Measurements from ENCODE around the gene HOXA7. TPM values are rescaled to one million over a fixed set of nuclear protein-coding genes. Genes with fewer than 3 reads are reported as not detected.

Gene HOXA7
- total RNA-seq, 1 experiment from 2014 or later, result 2.9 TPM

DNA sequence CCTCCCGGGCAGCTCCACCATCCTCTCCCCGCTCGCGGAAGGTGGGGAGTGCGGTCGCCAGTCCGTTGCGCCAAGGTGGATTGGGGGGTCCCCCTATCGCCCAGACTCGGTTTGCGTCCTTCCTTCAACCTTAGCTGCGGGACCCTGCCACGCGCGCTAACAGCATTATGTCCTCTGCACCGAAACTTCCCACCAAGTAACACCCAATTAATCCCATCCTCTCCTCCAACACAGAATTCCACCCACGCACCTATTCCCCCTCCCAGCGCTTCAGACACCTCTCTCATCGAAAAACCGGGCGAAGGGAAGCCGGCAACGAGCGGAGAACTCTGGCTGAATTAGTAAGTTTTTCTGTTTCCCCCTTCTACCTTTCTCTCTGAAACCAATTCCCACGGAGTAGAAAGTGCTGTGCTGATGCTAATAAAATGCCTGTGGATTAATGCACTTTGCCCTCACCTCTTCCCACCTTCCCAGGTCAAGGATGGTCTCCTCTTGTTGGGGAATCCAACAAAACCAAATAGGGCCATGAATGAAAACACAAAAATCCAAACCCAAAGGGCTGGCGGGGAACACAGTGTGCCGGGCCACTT is 5.0 kb downstream of the HOXA7 start:
- Histone ChIP-seq H3K27me3 (replicated peaks) (no peaks in the 10 kb centered on the region; the same call in 1 of the 2 replicates), H3K4me1 (replicated peaks) (peaks cover 59% of the 10 kb centered on the region), H3K36me3 (no peaks in the 10 kb centered on the region), H3K27ac (no peak overlapping the region), H3K9me3 (replicated peaks) (no peaks in the 10 kb centered on the region), H3K4me3 (peak overlapping the region; percentile 37)
- DNase-seq (ENCODE audit: low read depth in 1 of 2, low spot score in 2 of 2), result peak in 1 of 2 experiments; percentile 51

DNA sequence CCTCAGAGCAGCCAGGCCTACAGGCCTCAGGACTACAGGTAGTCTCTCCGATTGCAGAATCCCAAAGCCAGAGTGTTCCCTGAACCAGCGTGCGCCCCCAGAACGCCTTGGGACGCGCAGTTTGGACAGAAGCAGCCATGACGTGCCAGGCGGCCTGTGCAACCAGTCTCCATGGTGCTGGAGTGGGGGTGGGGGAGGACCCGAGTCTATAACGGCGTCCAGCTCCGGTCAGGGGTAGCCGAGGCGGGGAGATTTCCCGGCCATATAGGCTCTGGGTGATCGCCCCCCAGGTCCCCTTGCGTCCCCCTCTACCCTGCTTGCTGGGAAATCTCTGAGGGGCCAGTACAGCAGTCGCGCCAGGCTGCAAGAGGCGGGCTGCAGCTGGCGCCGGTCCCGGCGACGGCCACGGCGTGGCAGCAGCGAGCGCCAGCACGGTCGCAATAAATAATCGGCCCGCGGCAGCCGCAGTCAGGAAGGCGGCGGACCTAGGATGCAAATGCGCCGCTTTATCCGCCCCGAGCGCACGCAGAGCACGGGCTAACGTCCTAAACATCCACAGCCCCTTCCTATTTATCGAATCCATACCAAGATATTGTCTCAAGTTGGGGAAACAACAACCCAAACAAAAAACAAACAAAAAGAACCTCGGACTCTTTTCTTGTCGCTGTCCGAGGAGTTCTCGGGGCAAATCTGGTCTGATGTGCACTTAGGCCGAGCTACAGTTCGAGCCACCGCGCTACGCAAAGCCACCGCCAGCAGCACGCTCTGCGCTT is 5.7 kb downstream of the HOXA7 start:
- no peaks in the 10 kb centered on the region for H3K9me3 ChIP-seq (replicated peaks)
- no peaks in the 10 kb centered on the region; the same call in 1 of the 2 replicates for H3K27me3 ChIP-seq (replicated peaks)
- DNase-seq (ENCODE audit: low read depth in 1 of 2, low spot score in 2 of 2), result peak; percentile 70 to 88
- peaks cover 59% of the 10 kb centered on the region for H3K4me1 ChIP-seq (replicated peaks)
- H3K4me3 ChIP-seq, result peak overlapping the region; percentile 37
- no peak overlapping the region for H3K27ac ChIP-seq
- H3K36me3 ChIP-seq, result no peaks in the 10 kb centered on the region

DNA sequence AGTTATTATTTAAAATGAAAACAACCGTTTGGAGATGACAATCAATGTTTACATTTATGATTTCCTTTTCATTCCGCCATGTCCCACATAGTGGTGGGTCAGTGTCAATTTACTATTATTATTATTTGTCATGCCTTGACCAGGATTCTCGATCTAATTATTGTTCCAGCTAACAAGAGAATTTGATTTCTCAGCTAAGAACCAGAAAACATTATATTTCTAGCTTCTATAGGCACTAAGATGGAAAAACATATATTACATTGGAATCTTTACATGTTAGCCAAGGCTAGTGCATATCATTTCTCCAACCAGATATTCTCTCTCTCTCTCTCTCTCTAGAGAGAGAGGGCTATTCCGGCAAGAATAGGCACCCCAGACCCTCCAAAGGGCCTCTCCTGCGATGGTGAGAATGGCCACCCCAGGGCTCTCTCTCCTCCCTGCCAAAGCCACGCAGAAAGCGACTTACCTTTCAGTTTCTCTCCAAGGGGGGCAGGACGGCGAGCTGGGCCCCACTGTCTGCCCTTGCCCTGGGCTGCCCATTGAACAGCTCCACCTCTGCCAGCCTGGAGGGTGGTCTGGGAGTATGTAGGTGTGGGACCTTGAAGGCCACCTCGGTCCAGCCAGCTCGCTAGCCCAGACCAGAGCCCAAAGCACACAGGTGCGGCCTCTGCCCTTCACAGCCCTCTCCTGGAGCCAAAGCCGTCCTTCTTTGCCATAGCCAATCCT is 6.5 kb downstream of the HOXA7 start:
- H3K4me3 ChIP-seq, result peak overlapping the region; percentile 37
- H3K27me3 ChIP-seq (replicated peaks), result no peaks in the 10 kb centered on the region; the same call in 1 of the 2 replicates
- H3K4me1 ChIP-seq (replicated peaks), result peaks cover 53% of the 10 kb centered on the region
- no peaks in the 10 kb centered on the region for H3K9me3 ChIP-seq (replicated peaks)
- no peak for DNase-seq (ENCODE audit: low read depth in 1 of 2, low spot score in 2 of 2)
- no peak overlapping the region for H3K27ac ChIP-seq
- no peaks in the 10 kb centered on the region for H3K36me3 ChIP-seq

DNA sequence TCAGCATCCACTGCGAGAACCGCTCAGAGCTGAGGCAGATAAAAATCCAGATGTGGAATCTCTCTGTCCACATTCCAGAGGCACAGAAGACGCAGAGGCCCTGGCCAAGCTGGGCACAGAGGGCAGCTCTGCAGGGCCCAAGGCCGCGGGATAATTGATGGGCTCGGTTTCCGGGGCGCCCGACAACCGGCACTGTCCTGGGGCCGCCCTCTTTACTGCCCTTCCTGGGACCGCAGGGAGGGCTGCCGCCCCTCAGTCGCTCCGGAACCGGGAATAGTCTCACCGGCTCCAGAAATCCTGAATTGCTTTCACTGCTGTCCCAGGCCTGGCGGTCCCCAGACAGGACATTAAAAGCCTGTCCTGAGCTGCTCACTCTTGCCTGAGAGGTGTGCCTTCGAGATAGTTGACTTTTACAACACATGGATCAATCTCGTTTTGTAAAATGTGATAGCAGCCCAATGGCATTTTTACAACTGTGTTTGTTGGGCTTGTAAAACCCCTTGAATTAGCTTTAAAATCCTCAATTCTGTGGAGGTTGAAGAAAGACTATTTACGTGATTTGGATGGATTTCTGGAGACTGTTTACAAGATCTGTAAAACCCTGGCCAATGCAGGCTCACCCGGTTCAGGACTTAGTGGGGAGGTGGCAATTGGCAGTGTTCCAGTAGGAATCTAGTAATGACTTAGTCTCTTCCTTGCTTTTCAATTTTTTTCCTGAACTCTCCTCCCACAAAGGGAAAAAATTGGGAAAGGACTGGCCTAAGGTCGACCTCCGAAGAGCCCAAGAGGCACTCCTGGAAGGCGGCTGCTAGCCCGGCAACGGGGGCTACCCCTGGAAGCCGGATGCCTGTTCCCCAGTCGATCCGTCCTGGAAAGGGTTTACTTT is 7.5 kb downstream of the HOXA7 start:
- H3K27me3 ChIP-seq (replicated peaks), result no peaks in the 10 kb centered on the region; the same call in 1 of the 2 replicates
- peaks cover 58% of the 10 kb centered on the region for H3K4me1 ChIP-seq (replicated peaks)
- no peak for DNase-seq (ENCODE audit: low read depth in 1 of 2, low spot score in 2 of 2)
- H3K4me3 ChIP-seq, result peak overlapping the region; percentile 18
- 0 out of 2 replicates have a peak, but pooled peaks cover 3% of the 10 kb centered on the region for H3K36me3 ChIP-seq
- no peaks in the 10 kb centered on the region for H3K9me3 ChIP-seq (replicated peaks)
- H3K27ac ChIP-seq, result peak overlapping the region; percentile 25

DNA sequence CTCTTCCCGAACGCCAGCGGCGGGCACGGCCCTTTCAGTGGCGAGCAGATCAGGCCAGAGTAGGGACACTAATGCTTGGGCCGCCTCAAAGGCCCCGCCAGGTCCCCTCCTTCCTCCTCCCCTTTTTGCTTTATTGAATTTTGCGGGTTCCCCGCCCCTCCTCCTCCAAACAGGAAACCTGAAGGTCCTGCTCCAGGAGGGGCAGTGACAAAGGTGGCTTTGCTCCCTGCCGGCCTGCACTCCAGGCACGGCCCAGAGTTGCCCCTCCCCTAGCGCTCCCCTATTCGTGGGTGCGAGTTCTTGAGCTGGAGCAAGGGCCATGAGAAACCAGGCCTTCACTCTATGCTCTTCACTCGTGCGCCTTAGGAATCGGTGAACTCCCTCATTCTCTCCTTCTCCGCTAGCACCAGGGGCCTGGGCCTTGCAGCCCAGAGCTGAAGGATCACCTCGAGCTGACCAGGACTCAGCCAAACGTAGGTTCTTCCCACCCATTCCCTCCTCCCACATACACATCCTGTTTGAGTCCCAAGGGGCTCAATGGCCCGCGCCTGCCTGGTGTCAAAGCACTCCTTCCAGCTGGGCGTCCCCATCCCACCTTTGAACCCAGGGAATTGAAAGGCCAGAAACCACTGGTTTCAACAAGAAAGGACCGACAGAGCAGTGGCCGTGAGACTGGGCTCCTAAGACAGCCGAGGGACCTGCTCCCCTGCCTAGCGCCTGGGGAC is 8.3 kb downstream of the HOXA7 start:
- DNase-seq (ENCODE audit: low read depth in 1 of 2, low spot score in 2 of 2), result no peak
- Histone ChIP-seq H3K27ac (peak overlapping the region; percentile 25), H3K4me1 (replicated peaks) (peaks cover 65% of the 10 kb centered on the region)

DNA sequence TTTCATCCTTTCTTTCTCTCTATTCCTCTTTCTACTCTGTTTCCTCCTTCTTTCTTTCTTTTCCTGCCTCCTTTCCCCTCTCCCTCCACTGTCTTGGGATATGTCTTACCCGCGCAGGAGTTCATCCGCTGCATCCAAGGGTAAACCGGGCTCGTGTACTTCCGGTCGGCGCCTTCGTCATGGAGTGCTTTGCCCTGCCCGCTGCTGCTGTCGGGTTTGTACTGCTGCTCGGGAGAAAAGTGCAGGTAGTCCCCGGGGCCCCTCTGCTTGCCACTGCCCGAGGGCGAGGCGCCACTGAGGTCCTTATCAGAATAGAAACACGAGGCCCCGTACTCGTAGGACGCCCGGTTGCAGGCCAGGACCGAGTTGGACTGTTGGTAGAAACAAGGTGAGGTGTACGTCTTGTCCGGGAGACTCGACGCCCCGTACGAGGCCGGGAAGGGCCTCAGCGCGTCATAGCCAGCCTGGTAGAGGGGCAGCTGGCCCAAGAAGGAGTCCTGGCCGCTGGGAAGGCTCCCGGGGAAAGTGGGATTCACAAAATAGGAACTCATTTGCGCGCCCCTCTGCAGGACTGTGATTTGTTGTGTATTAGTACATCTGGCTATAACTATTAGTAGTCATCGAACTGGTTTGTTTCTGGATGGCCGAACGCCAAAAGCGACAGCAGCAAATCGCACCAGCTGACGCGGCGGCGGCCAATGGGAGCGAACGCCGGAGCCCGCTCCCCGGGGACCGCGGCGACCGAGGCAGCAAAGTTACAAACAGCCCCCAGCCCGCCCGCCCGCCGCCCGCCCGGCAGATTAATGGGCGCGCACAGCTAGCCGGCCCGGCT is 9.1 kb downstream of the HOXA7 start, which contains the start of gene HOXA6:
HOXA6 (minus strand) TSS at position 576 of the 832 bp plus-strand sequence; CDS start at position 551, 25 bp downstream.
- H3K4me3 ChIP-seq, result peak within 1 kb of the TSS; percentile 18
- peak within 1 kb of the TSS; percentile 25 for H3K27ac ChIP-seq
- no peaks in the 10 kb centered on the region for H3K27me3 ChIP-seq (replicated peaks)
- H3K9me3 ChIP-seq (replicated peaks), result no peaks in the 10 kb centered on the region
- no peak for DNase-seq (ENCODE audit: low read depth in 1 of 2, low spot score in 2 of 2)
- peaks cover 9% of the 10 kb centered on the region for H3K36me3 ChIP-seq
- H3K4me1 ChIP-seq (replicated peaks), result peaks cover 67% of the 10 kb centered on the region

More for the DNA sequence above, 8.3 kb downstream of the HOXA7 start:
- Histone ChIP-seq H3K4me3 (peak overlapping the region; percentile 18), H3K27me3 (replicated peaks) (no peaks in the 10 kb centered on the region), H3K9me3 (replicated peaks) (no peaks in the 10 kb centered on the region), H3K36me3 (peaks cover 7% of the 10 kb centered on the region)

DNA sequence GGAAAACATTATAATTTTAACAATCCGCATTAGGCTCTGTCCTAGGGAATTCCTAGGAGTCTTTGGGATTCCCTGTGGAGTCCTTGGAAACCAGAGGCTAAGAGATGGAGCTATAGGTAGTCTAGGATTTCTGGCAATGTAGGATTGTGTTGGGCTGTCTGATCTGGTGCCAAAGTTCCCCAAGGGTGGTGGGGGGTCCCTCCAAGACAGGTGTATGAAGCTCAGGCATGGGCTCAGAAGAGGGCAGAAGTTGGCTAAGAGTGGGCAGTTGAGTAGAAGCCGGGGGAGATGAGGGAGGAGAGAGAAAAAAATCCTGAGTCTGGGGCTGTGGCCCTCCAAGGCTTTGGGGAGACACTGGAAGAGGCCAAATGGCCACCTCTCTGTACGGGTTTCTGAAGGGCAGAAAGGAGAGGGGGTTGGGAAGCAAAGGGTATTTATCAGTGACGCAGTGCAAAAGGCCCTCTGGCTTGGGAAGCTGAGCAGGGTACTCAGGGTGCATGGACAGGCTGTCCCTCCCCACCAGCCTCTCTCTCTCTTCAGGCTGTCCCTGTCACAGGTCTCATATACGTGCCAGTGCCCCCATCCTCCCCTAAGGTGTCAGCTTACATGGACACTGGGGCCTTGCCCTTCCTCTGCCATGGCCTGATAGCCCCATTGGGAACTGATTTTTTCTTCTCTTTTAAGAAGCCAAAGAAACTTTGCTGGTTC is 9.8 kb downstream of the HOXA7 start:
- Histone ChIP-seq H3K36me3 (peaks cover 11% of the 10 kb centered on the region), H3K27me3 (replicated peaks) (no peaks in the 10 kb centered on the region), H3K9me3 (replicated peaks) (no peaks in the 10 kb centered on the region), H3K27ac (no peak overlapping the region), H3K4me3 (no peak overlapping the region), H3K4me1 (replicated peaks) (peaks cover 62% of the 10 kb centered on the region)
- no peak for DNase-seq (ENCODE audit: low read depth in 1 of 2, low spot score in 2 of 2)

DNA sequence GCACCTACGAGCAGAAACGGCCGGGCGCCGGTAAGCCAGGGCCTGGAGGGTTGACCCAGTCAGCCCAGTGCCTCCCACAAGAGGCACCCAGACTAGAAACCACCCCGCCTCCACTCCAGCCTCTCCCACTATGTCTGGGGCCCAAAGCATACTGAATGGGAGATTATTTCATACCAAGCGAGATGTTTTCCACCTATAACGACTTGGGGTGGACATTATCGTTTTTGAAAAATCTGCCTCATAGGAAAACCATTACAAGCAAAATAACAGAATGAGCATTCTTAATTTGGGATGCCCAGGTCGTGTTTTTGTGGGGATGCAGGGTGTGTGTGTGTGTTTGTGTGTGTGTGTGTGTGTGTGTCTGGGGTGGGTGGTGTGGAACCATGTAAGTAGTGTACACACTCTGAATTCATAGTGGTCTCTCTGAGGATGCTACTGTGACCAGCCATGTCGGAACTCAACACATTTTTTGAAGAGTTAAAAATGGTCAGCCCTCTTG is 10.5 kb downstream of the HOXA7 start:
- H3K9me3 ChIP-seq (replicated peaks), result no peaks in the 10 kb centered on the region
- no peaks in the 10 kb centered on the region for H3K27me3 ChIP-seq (replicated peaks)
- H3K4me1 ChIP-seq (replicated peaks), result peaks cover 57% of the 10 kb centered on the region
- no peak for DNase-seq (ENCODE audit: low read depth in 1 of 2, low spot score in 2 of 2)
- H3K4me3 ChIP-seq, result no peak overlapping the region
- H3K27ac ChIP-seq, result no peak overlapping the region
- H3K36me3 ChIP-seq, result peaks cover 12% of the 10 kb centered on the region

DNA sequence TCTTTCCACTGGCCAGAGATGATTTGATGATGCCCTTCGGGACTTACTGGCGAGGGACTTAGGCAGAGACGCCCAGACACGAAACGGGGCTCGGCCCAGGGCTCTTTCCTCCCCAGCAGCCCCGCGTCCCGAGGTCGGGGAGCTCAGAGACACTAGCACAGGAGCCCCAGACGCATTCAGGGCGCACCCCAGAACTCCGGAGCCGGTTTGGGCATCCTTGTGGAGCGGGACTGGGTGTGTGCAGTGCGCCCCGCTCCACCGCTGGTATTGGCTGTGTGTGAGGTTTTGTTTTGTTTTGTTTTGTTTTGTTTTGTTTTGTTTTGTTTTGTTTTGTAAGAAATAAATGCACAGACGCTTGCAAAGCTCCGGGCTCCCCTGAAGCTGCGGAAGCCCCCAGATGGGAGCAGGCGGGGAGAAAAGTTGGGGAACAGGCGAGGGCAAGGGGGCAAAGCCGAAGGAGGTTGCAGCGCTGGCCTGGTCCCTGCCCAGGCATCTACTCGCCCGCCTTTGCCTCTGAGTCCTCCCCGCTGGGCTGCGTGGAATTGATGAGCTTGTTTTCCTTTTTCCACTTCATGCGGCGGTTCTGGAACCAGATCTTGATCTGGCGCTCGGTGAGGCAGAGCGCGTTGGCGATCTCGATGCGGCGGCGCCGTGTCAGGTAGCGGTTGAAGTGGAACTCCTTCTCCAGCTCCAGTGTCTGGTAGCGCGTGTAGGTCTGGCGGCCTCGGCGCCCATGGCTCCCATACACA is 11.1 kb downstream of the HOXA7 start:
- Histone ChIP-seq H3K27me3 (replicated peaks) (no peaks in the 10 kb centered on the region), H3K4me1 (replicated peaks) (peaks cover 53% of the 10 kb centered on the region), H3K9me3 (replicated peaks) (no peaks in the 10 kb centered on the region), H3K4me3 (no peak overlapping the region), H3K27ac (no peak overlapping the region), H3K36me3 (peaks cover 12% of the 10 kb centered on the region)
- peak in 1 of 2 experiments; percentile 37 for DNase-seq (ENCODE audit: low read depth in 1 of 2, low spot score in 2 of 2)

DNA sequence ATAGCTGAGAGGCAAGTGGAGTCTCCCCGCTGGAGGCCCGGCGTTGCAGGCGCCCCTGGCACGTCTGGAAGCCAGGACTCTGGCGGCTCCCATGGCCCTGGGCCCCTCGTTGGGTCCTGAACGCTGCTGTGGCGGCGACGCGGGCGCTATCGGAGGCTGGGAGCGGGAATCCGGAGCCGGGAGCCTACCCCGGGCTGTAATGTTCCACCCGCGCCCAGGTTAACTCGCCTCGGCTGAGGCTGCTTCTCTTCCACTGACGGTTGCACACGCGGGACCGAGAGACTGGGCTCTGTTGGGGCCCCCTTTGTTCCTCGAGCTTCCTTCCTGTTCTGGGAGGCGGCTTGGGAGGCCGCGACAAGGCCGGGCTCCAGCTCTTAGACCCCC is 11.7 kb downstream of the HOXA7 start:
- Histone ChIP-seq H3K36me3 (peaks cover 12% of the 10 kb centered on the region), H3K27me3 (replicated peaks) (no peaks in the 10 kb centered on the region), H3K27ac (no peak overlapping the region), H3K4me1 (replicated peaks) (peaks cover 51% of the 10 kb centered on the region), H3K9me3 (replicated peaks) (no peaks in the 10 kb centered on the region), H3K4me3 (no peak overlapping the region)
- peak in 1 of 2 experiments; percentile 41 for DNase-seq (ENCODE audit: low read depth in 1 of 2, low spot score in 2 of 2)

Data from SJSA1 (cell line).